GM18870 (cell line): ENCODE results near the gene DOCK10.

Experiments
- ATAC-seq: cut with Tn5 transposase; IDR thresholded peaks from one replicate; pipeline ENCODE4 v1.9.1; 2021; ENCODE audit warnings: moderate library complexity; ENCODE audit not compliant: unreplicated experiment

DOCK10 gene

DNA sequence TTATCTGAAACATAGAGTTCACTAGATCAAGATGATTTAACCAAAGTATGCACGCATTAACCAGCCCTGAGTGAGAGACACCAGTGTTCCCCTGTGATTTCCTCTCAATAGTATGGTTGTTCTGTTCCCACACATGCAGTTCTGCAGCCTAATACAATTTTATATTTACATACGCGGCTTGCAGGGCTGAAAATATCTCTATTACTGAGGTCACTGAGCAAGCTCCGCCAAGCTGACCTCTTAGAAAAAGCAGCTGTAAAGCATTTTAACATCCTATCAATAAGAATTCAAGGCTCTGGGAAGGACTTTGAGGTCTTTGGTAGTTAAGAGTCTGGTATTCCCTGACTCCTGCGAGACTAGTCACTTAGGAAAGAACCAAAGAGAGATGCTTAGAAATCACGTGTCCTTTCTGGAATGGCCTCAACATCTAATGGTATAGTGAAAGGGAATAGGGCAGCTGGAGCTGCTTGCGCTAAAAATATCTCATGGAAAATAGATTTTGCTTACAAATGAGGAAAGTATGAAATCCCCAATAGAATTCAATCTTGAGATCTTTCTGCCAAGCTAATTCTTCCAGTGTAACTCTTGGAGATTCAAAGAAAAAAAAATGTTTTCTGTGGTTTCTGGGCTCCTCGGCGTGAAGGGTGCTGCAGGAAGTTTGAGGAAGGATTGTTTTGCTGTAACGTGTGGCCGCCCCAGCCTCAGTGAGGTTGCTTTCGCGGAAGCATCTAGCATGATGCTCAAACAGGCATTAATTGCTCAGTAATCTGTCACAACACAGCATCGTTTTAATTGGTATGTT lies 59.2 kb downstream of the DOCK10 start:
- peak; percentile 39 for ATAC-seq

DNA sequence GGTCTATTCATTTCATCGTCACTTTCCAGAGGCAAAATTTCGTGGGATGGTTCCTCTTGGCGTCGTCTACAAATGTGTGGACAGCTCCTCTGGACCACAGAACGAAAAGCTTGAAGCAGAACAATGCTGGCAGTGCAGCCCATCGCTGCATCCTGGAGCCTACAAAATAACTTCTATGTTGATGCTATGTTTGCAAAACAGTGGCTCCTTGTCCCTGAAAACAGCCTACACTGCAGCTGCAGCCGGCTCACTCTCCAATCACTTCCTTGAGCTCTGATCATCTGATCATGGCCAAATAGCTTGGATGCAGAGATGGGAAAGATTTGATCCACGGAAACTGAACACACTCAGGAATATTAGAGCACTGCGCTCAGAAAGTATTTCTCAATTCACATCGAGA lies 60.0 kb downstream of the DOCK10 start:
- ATAC-seq = no peak

DNA sequence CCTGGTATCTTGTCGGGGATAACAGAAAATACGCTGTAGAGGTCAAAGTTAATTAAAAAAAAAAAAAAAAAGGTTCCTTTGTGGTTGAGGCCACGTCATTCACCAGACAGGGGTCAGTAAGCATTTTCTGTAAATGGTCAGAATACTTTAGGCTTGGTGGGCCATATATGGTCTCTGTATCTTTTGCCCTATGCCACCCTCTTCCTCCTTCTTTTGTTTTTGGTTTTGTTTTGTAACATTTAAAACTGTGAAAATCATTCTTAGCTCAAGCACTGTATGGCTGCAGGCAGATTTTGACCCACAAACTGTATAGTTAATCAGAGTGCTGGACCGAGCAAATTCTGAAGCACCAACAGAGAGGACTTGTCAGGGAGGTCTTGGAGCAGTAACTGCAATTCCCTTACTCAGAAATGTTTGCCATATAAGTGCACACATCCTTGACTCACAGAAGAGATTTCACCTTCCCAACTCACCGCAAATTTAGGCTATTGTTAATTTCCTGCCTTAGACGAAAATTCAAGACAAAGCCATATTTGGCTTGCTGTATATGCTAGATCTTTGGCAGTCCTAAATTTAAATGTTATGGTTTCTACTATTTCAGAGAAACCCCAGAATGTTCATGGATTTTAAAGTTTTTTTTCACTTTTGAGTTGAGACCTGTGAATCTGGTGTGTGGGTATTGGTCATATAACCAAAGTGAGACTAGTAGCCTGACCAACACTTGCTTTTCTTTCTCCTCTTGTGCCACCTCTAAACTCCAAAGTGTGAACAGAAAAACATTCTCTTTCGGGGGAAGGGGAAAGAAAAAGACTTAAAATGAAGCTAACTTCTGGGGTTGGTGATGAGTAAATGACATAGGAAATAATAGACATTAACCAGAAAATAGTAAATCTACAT lies 65.4 kb downstream of the DOCK10 start:
- no peak for ATAC-seq

DNA sequence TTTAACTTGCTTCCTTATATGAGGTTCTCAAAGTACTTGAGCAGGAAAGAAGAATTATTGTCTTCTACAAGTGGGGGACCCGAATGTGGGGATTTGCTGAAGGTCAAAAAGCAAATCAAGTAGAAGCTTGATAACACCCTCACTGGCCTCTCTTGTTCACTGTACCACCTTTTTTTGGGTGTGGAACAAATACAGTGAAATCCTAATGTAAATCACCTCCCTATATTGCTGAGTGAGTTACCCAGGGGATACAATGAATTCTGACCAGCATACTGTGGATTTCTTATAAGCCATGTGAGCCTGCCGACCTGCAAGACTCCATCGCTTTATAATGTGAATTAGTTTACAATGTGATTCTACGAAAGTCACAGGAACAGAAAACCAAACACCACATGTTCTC lies 66.5 kb downstream of the DOCK10 start:
- ATAC-seq = no peak

DNA sequence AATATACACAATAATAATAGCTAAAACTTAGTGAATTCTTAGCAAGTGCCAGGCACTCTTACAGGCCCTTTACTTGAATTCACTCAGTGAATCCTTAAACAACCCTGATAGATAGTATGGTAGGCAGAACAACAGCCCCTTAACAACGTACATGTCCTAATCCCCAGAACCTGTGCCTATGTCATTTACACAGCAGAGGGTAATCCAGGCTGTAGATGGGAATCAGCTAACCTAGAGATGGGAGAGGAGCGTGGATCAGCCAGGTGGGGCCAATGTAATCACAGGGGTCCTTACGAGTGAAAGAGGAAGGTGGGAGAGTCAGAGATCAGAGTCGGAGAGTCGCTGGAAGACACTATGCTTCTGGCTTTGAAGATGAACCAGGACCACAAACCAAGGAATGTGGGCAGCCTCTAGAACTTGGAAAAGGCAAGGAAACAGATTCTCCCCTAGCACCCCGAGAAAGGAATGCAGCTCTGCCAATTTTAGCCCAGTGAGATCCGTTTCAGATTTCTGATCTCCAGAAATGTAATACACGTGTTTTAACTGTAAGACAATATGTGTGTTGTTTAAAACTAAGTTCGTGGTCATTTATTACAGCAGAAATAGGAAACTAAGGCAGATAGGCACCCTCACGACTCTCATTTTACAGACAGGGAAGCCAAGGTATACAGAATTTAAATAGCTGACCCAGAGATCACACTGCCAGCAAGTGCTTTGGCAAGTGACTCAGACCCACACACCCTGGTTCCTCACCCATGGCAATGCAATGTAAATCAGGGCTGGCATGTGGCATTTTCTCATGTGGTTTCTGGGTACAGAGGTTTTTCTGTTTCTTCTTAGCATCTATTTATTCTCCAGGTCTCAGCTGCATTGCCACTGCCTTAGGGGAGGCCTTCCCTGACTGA lies 68.9 kb downstream of the DOCK10 start:
- peak; percentile 22 for ATAC-seq

DNA sequence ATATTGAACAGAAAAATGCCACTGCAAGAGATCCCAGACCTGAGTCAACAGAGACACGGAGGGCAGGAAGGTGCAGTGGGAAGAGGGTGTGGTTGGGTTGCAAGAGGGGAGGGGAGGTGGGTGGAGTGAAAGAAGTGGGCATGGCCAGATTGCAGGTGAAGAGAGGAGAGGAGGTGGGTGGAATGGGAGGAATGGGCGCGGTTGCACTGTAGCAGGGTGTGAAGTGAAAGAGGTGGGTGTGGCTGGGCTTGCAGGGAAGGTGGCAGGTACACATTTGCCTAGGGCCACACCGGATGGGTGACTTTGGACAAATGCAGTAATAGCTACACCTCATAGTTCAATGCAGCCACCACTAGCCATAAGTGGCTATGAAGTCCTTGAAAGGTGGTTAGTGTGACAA lies 71.1 kb downstream of the DOCK10 start:
- ATAC-seq = no peak

DNA sequence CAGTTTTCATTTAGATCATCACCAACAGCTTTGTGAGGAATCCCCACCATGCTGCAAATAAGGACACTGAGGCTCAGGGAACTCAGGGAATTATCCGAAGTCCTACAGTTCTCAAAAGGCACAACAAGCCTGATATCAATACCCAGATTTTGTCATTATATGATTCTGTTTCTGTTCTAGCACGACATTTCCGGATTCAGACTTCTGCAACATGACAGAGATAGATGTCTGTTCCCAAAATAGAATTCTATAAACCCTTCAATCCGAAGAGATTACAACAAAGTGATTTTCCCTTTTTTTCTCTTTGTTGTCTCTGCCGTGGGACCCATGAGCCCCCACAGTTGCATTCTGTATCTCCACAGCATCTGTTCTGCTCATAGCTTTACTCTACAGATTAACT lies 72.0 kb downstream of the DOCK10 start:
- no peak for ATAC-seq

DNA sequence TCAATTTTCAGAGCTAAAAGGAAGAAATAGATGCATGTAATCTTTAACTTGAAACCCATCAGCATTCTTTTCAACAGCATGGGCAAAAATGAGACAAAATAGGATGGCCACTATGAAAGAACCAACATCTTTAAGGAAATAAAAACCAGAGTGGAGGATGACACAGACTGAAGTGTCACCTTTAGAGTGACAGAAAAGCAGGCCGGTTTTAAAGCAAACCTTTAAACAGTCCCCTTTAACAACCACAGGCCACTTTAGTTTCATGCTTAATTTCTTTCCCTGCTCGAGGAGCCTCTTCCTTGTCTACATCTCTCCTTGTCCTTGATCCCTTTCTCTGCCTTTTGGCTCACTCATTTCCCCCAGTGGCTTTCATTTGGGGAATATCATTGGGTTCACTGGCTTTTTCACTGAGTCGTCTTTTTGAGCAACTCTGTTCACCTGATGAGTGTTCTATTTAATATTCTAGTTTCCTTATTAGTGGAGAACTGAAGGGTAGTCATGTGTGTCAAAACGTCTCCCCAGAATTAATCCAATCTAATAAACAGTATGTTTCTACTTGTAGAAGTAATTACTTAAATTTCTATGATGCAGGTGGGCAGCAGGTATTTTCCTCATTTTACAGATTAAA lies 72.5 kb downstream of the DOCK10 start:
- ATAC-seq = peak; percentile 41

DNA sequence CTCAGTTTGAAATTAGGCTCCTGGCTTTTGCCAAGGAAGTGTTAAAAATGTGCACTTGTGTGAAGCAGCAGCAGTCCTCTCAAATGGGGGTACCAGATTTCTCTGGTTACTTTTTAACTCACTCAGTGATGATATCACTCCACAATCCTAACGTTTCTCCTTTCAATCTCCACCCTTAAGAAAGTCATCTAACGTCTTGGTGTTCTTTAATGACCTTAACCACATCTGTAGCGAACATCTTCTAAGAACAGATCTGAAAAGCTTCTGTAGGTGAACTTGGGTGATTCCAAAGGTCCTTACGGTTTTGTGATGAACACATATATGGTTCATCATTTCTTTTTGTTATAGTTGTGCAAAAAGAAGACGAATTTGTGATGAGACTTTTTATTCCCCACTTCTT lies 73.2 kb downstream of the DOCK10 start:
- no peak for ATAC-seq

DNA sequence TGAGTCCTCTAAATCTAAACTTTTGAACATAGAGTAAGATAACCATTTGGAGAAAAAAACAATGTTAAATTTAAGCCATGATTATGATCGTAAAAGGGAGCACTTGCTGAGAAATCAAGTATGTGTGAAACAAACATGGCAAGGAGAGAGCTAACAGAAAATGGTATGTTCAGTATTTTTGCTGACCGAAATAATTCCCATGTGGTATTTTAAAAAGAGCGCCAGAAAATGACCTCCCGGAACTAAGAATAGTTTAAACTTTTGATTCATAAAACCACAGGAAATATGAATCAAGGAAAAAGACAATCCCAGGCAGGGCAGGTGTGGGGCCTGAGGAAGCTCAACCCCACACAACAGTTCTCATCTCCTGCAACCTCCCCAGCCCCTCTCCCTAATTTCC lies 74.2 kb downstream of the DOCK10 start:
- no peak for ATAC-seq

DNA sequence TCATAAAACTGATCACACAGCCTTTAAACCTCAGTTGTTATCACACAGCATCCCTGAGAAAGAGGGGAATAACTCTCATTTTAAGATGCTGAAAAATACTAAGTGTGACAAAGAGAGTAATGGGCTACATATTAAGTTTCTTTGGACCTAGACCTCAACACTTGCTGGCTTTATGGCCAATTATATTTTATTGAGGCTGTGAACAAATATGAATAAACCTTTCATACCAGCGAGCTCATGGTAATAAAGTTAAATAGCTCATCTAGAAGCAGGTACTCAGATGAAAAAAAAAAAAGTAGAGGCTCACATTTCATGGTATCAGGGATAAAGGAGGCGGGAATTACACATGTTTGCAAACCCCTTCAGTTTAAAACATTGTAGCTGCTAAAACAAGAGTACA lies 75.7 kb downstream of the DOCK10 start:
- ATAC-seq = no peak

DNA sequence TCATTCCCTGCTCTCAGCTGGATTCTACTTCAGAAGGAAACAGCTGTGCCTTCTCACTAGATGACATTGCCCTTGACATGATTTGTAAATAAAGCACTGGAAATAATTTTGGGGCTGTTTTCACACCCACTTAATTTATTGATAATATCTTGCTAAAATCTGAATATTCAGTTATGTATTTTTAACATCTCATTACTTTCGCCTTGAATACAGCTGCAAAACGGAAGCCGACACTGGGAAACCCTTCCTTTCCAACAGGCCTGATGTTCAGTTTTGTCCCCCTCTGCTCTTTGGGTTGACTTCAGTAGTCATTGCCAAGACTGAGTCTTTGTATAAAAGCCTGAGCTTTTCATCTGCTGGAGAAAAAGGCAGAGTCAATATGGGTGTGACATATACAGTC lies 82.7 kb downstream of the DOCK10 start:
- no peak for ATAC-seq

DNA sequence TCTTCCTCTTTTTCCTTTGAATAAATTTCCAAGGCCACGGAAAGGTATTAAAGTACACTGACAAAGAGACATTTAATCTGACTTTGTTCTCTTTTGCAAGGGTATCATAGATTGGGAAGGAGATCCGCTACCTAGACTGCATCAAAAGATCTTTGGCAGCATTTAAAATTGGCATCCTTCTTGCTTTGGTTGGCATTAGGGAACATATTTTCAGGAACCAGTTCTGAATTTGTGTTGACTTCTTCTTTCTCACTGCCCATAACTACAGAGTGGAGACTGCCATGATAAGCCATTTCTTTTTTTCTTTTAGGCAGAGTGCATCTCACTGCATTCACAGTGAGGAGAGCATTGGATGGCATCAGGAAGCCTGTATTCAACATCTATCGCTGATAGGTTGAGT lies 83.4 kb downstream of the DOCK10 start:
- ATAC-seq = no peak

DNA sequence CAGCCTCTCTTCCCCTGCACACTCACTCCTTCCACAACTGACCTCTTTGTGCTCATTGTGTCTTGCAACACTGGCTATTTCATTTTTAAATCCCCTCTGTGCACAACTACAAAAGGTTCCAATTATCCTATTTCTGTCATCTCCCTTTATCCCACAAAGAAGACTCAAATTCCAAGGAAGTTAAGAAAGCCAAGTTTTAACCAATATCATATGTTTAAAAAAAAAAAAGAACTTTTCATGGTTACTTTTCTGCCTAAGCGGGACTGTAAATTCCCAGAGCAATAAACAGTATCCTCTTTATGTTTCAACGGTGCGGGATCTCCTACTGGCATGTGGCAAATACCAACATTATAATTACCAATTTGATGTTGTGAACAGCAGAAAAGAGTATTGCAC lies 83.8 kb downstream of the DOCK10 start:
- ATAC-seq = no peak

DNA sequence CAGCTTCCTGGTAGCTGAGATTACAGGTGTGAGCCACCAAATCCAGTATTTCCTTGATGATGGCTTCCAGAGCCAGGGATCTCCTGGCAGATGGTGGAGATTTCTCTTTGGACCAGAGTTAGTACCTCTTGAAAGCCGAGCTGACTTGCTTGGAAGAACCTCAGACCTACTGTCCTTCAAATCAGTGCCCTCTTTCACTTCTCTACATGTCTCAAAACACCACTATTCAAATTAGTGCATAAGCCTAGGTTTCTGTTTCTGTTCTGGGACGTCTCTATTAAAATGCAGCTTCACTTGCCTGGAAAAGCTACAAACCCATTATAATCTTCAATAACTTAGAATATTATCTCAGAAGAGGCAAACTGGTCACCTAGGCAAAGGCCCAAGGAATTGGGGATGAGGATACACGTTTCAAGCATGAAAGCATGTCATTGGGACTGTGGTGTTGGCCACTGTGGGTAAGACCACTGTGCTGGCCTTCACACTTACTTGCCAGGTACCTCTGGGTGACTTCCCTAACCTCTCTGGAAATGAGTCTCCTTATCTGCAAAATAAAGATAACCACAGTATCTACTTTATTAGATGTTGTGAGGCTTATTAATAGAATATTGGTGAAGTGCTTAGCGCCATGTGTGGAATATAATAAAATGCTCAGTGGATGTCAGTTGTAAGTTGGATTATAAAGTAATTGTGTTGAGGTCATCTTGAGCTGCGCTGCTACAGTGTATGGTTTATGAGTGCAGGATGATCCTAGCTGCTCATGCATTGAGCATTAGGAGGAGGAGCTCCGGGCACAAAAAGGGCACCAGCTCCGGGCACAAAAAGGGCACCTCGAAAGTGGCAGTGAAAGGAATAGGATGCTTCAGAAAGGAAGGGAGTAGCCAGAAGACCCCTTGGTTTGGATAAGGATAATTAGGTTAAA lies 84.5 kb downstream of the DOCK10 start:
- peak; percentile 92 for ATAC-seq

DNA sequence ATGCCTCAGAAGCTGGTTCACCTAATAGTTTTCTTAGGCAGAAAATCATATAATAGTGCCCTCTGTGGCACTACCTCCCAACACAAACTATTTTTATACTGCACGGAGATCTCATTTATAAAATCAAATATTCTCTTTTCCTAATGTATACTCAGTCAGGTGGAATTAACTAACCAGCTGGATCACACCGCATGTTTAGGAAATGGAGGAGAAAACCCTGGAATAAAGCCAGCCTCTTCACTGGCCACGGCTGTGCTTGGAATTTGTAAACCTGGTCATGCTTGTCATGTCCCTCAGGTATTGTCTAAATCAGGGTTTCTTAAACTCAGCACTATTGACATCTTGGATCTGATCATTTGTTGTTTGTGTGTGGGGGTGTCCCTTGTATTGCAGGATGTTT lies 85.6 kb downstream of the DOCK10 start:
- no peak for ATAC-seq

DNA sequence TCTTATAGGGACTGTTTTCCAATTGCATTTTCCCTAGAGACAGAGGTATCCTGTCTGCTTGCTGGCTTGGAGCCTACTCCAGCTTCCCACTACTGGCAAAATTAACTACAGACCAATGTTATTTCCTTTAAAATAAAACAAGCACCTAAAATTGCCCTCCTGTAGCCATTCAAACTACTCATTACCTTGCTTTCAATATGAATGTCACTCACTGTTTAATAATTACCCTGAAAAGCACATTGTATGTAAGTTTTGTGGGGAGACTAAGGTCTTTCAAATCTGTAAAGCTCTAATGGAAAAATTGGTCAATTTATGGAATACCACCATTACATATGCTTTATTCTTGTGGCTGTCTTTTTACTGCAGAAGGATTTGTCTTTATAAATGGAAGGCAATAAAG lies 87.3 kb downstream of the DOCK10 start:
- peak; percentile 40 for ATAC-seq

DNA sequence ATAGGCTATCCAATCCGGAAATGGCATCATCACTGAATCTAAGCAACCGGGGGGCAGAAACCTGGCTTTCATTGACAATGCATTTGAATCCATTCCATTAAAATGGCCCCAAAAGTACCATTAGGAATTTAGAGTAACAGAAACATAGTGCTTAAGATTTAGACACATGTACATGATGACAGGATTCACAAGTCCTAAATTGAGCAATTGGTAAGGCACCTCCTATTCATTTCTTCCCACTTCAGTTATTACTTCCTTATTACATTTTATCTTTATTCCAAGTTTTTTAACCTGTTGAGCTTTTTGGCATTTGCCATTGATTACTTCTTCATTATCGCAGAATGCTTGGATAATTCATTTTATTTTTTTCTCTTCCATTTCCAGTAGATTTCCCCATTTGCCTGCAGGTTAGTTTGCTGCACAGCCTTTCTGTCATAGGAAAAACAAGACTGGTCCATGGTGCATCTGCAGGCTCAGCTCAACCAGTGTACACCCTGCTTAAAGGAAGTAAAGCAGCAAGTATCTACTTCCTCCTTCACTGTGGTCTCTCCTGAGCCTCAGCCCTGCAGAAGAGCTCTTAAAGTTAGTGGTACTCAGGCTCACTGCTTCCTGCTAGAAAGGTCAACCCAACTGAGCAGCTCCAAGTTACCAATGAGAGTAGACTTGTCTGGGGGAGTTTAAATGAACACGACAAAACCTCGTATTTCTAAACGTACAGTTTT lies 89.2 kb downstream of the DOCK10 start:
- ATAC-seq = peak; percentile 39
